OCI-LY7 (cell line): ENCODE measurements around the gene SIVA1. TPM values are rescaled to one million over a fixed set of nuclear protein-coding genes. Genes with fewer than 3 reads are reported as not detected.

Experiments
- BruUV-seq: library from RNA; stranded (reverse); fragments of 400-500 nt; replicated peaks from 2 replicates; lab custom pipeline; 2021; lab: Mats Ljungman, UMichigan
- CTCF ChIA-PET: fragments of 300-600 bp; sonication (Branson Sonifier 250); formaldehyde crosslinking; loops from one replicate; lab custom pipeline; 2022; ENCODE audit warnings: antibody characterized with exemption; ENCODE audit not compliant: unreplicated experiment; lab: Charles Lee
- POLR2A ChIA-PET: fragments of 300-600 bp; sonication (Branson Sonifier 250); formaldehyde crosslinking; loops from one replicate; lab custom pipeline; 2022; ENCODE audit warnings: antibody characterized with exemption; lab: Charles Lee
- DNase-seq: peaks from one replicate; pipeline ENCODE4 v3.0.0-alpha.2; 2015; ENCODE audit warnings: low spot score
- H2AFZ ChIP-seq: fragments of 200-600 bp; sonication (generic), shearing (Covaris generic); 2 replicates; pipeline ENCODE4 v1.6.1; 2014; ENCODE audit warnings: mild to moderate bottlenecking, antibody characterized with exemption, low read length, moderate library complexity
- H3K27ac ChIP-seq: fragments of 200-600 bp; sonication (generic); 2 replicates; pipeline ENCODE4 v1.5.1; 2014; ENCODE audit warnings: mixed run types, low read depth, mild to moderate bottlenecking, moderate library complexity, low read length, inconsistent platforms; ENCODE audit not compliant: poor library complexity, severe bottlenecking
- H3K36me3 ChIP-seq: fragments of 200-600 bp; sonication (generic); 2 replicates; pipeline ENCODE4 v1.6.1; 2014; ENCODE audit warnings: mild to moderate bottlenecking, antibody characterized with exemption, low read length, moderate library complexity, mixed read lengths; ENCODE audit not compliant: insufficient read depth
- H3K4me1 ChIP-seq: fragments of 200-600 bp; sonication (generic); 2 replicates; pipeline ENCODE4 v1.5.1; 2014; ENCODE audit warnings: mild to moderate bottlenecking, low read length; ENCODE audit not compliant: insufficient read depth, poor library complexity, severe bottlenecking
- H3K4me2 ChIP-seq: fragments of 200-600 bp; sonication (generic); 2 replicates; pipeline ENCODE4 v1.6.1; 2014; ENCODE audit warnings: mild to moderate bottlenecking, low read length
- H3K4me3 ChIP-seq: fragments of 200-600 bp; sonication (generic); 2 replicates; pipeline ENCODE4 v1.5.1; 2014; ENCODE audit warnings: mild to moderate bottlenecking, low read depth, low read length; ENCODE audit not compliant: poor library complexity, severe bottlenecking
- H3K79me2 ChIP-seq: fragments of 200-600 bp; sonication (generic); 2 replicates; pipeline ENCODE4 v1.6.1; 2016; ENCODE audit warnings: low read depth, mild to moderate bottlenecking, low read length, moderate library complexity, mixed read lengths; ENCODE audit not compliant: insufficient read depth
- H3K9me2 ChIP-seq: fragments of 200-600 bp; sonication (generic); 2 replicates; pipeline ENCODE4 v1.6.1; 2016; ENCODE audit warnings: mild to moderate bottlenecking, low read length, mixed read lengths; ENCODE audit not compliant: insufficient read depth
- H3K9me3 ChIP-seq: fragments of 200-600 bp; sonication (generic); 2 replicates; pipeline ENCODE4 v1.6.1; 2014; ENCODE audit warnings: mild to moderate bottlenecking, mixed run types, low read length, mixed read lengths
- H4K20me1 ChIP-seq: fragments of 200-600 bp; sonication (generic); 2 replicates; pipeline ENCODE4 v1.6.1; 2014; ENCODE audit warnings: mild to moderate bottlenecking, antibody characterized with exemption, low read length, moderate library complexity, mixed read lengths; ENCODE audit not compliant: insufficient read depth
- CTCF ChIP-seq: fragments of 200-600 bp; sonication (generic); conservative IDR thresholded peaks from 2 replicates; pipeline ENCODE4 v1.5.1; 2014; ENCODE audit warnings: mild to moderate bottlenecking, antibody characterized with exemption, low read length, moderate library complexity, mixed read lengths
- EZH2phosphoT487 ChIP-seq: fragments of 200-600 bp; sonication (generic); IDR thresholded peaks from 2 replicates; pipeline ENCODE4 v1.6.1; 2018; ENCODE audit warnings: low read depth, borderline replicate concordance, mild to moderate bottlenecking, mixed run types, antibody characterized with exemption, low read length, moderate library complexity, mixed read lengths
- intact Hi-C: fragments of 100-400 bp; cut with micrococcal nuclease; formaldehyde crosslinking; loops from one replicate; pipeline ENCODE4 v1.10.0; 2022; ENCODE audit not compliant: unreplicated experiment
- total RNA-seq, 2 experiments: library from RNA; depleted of rRNA in 1 of 2; stranded (reverse); fragments of >200 nt in 1 of 2; shearing (Covaris generic) in 1 of 2; gene quantifications; 2 replicates each; pipeline ENCODE4 v1.2.3, GENCODE V29; 2014 to 2022

The SIVA1 gene
- total RNA-seq, 2 experiments from 2014 or later, result 111 to 244 TPM

- H2AFZ ChIP-seq, result no peak overlapping the region
- no peaks in the 10 kb centered on the region for H3K4me1 ChIP-seq
- H3K4me3 ChIP-seq, result no peak overlapping the region
- peaks cover 27% of the 10 kb centered on the region for H3K36me3 ChIP-seq
- POLR2A ChIA-PET, result no interaction called here
- BruUV-seq, result no TSS peak
- H4K20me1 ChIP-seq, result no peaks in the 10 kb centered on the region
- H3K4me2 ChIP-seq, result no peak overlapping the region
- TF ChIP-seq CTCF (no peak), EZH2phosphoT487 (no peak)
- H3K9me2 ChIP-seq, result no peaks in the 10 kb centered on the region
- H3K9me3 ChIP-seq, result no peaks in the 10 kb centered on the region
- CTCF ChIA-PET, result no interaction called here
- intact Hi-C loops, result no loop called here
- H3K79me2 ChIP-seq, result no peaks in the 10 kb centered on the region
- no peak for DNase-seq
- no peak overlapping the region for H3K27ac ChIP-seq
Observed at GRCh38 chr14:104777808-104778249, 24.9 kb downstream of the SIVA1 start.

- no peak for DNase-seq
- Histone ChIP-seq H3K9me2 (no peaks in the 10 kb centered on the region), H3K4me3 (no peak overlapping the region), H3K4me2 (no peak overlapping the region), H3K27ac (no peak overlapping the region), H3K36me3 (peaks cover 21% of the 10 kb centered on the region), H3K79me2 (no peaks in the 10 kb centered on the region), H3K4me1 (no peaks in the 10 kb centered on the region), H2AFZ (no peak overlapping the region), H3K9me3 (no peaks in the 10 kb centered on the region), H4K20me1 (no peaks in the 10 kb centered on the region)
- BruUV-seq, result no TSS peak
- intact Hi-C loops, result no loop called here
- no peak for TF ChIP-seq CTCF
- TF ChIP-seq EZH2phosphoT487, result no peak
- ChIA-PET CTCF (no interaction called here), POLR2A (no interaction called here)
Observed at GRCh38 chr14:104778694-104779331, 25.9 kb downstream of the SIVA1 start.

- H3K9me2 ChIP-seq, result no peaks in the 10 kb centered on the region
- H3K4me1 ChIP-seq, result no peaks in the 10 kb centered on the region
- H3K36me3 ChIP-seq, result peaks cover 17% of the 10 kb centered on the region
- DNase-seq, result no peak
- ChIA-PET CTCF (no interaction called here), POLR2A (no interaction called here)
- H3K79me2 ChIP-seq, result no peaks in the 10 kb centered on the region
- H3K4me2 ChIP-seq, result no peak overlapping the region
- no peak overlapping the region for H3K4me3 ChIP-seq
- no peak for TF ChIP-seq CTCF
- no peaks in the 10 kb centered on the region for H3K9me3 ChIP-seq
- no peak overlapping the region for H2AFZ ChIP-seq
- no TSS peak for BruUV-seq
- H3K27ac ChIP-seq, result no peak overlapping the region
- intact Hi-C loops, result no loop called here
- no peaks in the 10 kb centered on the region for H4K20me1 ChIP-seq
Observed at GRCh38 chr14:104779776-104780512, 27.0 kb downstream of the SIVA1 start.
